GM23248 (cell line): ENCODE results near the gene HHIPL1. TPM values are rescaled to one million over a fixed set of nuclear protein-coding genes. Genes with fewer than 3 reads are reported as not detected.

ENCODE experiments used
- DNase-seq: peaks from one replicate; pipeline ENCODE4 v3.0.0-alpha.2; 2015
- H2AFZ ChIP-seq: fragments of 200-600 bp; sonication (generic); 2 replicates; pipeline ENCODE4 v1.6.1; 2016; ENCODE audit warnings: antibody characterized with exemption
- H3F3A ChIP-seq: fragments of 200-600 bp; sonication (generic); 2 replicates; pipeline ENCODE4 v1.6.1; 2016; ENCODE audit warnings: mild to moderate bottlenecking, antibody characterized with exemption, mixed run types; ENCODE audit not compliant: insufficient read depth
- H3K27ac ChIP-seq: fragments of 200-600 bp; sonication (generic); 2 replicates; pipeline ENCODE4 v1.5.1; 2016; ENCODE audit warnings: mild to moderate bottlenecking
- H3K27me3 ChIP-seq: fragments of 200-600 bp; sonication (generic); replicated peaks from 2 replicates; pipeline ENCODE4 v1.6.1; 2016; ENCODE audit warnings: mild to moderate bottlenecking; ENCODE audit not compliant: insufficient read depth
- H3K36me3 ChIP-seq: fragments of 200-600 bp; sonication (generic); 2 replicates; pipeline ENCODE4 v1.6.1; 2016; ENCODE audit warnings: low read depth, mild to moderate bottlenecking
- H3K4me1 ChIP-seq: fragments of 200-600 bp; sonication (generic); 2 replicates; pipeline ENCODE4 v1.6.1; 2016; ENCODE audit warnings: mild to moderate bottlenecking; ENCODE audit not compliant: insufficient read depth
- H3K4me2 ChIP-seq: fragments of 200-600 bp; sonication (generic); one replicate; pipeline ENCODE4 v1.6.1; 2016; ENCODE audit warnings: mild to moderate bottlenecking; ENCODE audit not compliant: unreplicated experiment
- H3K4me3 ChIP-seq: fragments of 200-600 bp; sonication (generic); 2 replicates; pipeline ENCODE4 v1.5.1; 2016; ENCODE audit warnings: mild to moderate bottlenecking
- H3K79me2 ChIP-seq: fragments of 200-600 bp; sonication (generic); 2 replicates; pipeline ENCODE4 v1.6.1; 2016; ENCODE audit warnings: mild to moderate bottlenecking; ENCODE audit not compliant: insufficient read depth
- H3K9ac ChIP-seq: fragments of 200-600 bp; sonication (generic); 2 replicates; pipeline ENCODE4 v1.6.1; 2016; ENCODE audit warnings: mild to moderate bottlenecking
- H3K9me2 ChIP-seq: fragments of 200-600 bp; sonication (generic); 2 replicates; pipeline ENCODE4 v1.6.1; 2016; ENCODE audit warnings: mixed run types, mild to moderate bottlenecking, moderate library complexity; ENCODE audit not compliant: insufficient read depth
- H3K9me3 ChIP-seq: fragments of 200-600 bp; sonication (generic); one replicate; pipeline ENCODE4 v1.6.1; 2017; ENCODE audit warnings: low read depth
- H4K20me1 ChIP-seq: fragments of 200-600 bp; sonication (generic); 2 replicates; pipeline ENCODE4 v1.6.0; 2016; ENCODE audit not compliant: insufficient read depth
- EZH2 ChIP-seq: fragments of 200-600 bp; sonication (generic); IDR thresholded peaks from 2 replicates; pipeline ENCODE4 v1.6.1; 2018; ENCODE audit warnings: antibody characterized with exemption, mild to moderate bottlenecking; ENCODE audit not compliant: insufficient read depth, poor library complexity, severe bottlenecking
- EZH2phosphoT487 ChIP-seq: fragments of 200-600 bp; sonication (generic); IDR thresholded peaks from 2 replicates; pipeline ENCODE4 v1.6.1; 2018; ENCODE audit warnings: antibody characterized with exemption, moderate library complexity, mild to moderate bottlenecking, low read depth; ENCODE audit not compliant: insufficient read depth
- WGBS, 2 experiments: methylation state at CpG; one replicate each; pipeline ENCODE4 v1.1.6; 2015 to 2017; ENCODE audit warnings: low lambda C conversion rate in 2 of 2, low coverage in 1 of 2; ENCODE audit errors: missing lambda C conversion rate in 2 of 2; 5-methylcytosine and 5-hydroxymethylcytosine counted together
- in situ Hi-C: fragments of 300-500 bp; cut with MboI; formaldehyde crosslinking; loops from 2 replicates; pipeline ENCODE4 v1.15.0; 2020
- polyA plus RNA-seq: library from polyadenylated mRNA; unstranded; fragments of >200 nt; fragmentation: Nextera tagmentation; extraction: Ambion mirVana; gene quantifications from 2 replicates; pipeline ENCODE4 v1.2.1, GENCODE V29; 2016
- total RNA-seq: library from RNA; depleted of rRNA; stranded (reverse); fragments of >200 nt; shearing (Covaris generic); gene quantifications from 2 replicates; pipeline ENCODE4 v1.2.3, GENCODE V29; 2014

HHIPL1 gene
- total and polyA plus RNA-seq, 2 experiments from 2014 or later, result 6.5 to 11.3 TPM

GRCh38 chr14:99608591-99608990 lies 36.3 kb upstream of the HHIPL1 start:
- DNase-seq, result no peak
- TF ChIP-seq EZH2 (no peak), EZH2phosphoT487 (no peak)
- Histone ChIP-seq H3K27me3 (no peaks in the 10 kb centered on the region), H2AFZ (no peak overlapping the region), H3K9me2 (no peaks in the 10 kb centered on the region), H3F3A (no peaks in the 10 kb centered on the region), H3K9me3 (no peaks in the 10 kb centered on the region), H3K4me3 (no peak overlapping the region), H3K27ac (no peak overlapping the region), H3K79me2 (no peaks in the 10 kb centered on the region), H3K4me1 (peaks cover 14% of the 10 kb centered on the region; the same call in 1 of the 2 replicates), H3K4me2 (no peak overlapping the region), H3K9ac (no peak overlapping the region), H4K20me1 (no peaks in the 10 kb centered on the region), H3K36me3 (no peaks in the 10 kb centered on the region)
- in situ Hi-C loops, result no loop called here
- 100% methylated on average over 2 of the region's 2 CpGs for WGBS, 2 experiments

- Histone ChIP-seq H2AFZ (no peak overlapping the region), H3K27ac (no peak overlapping the region), H3F3A (no peaks in the 10 kb centered on the region), H3K27me3 (no peaks in the 10 kb centered on the region), H3K4me3 (no peak overlapping the region), H3K79me2 (no peaks in the 10 kb centered on the region), H3K9ac (no peak overlapping the region), H3K9me2 (no peaks in the 10 kb centered on the region), H4K20me1 (no peaks in the 10 kb centered on the region), H3K4me2 (no peak overlapping the region), H3K4me1 (peaks cover 14% of the 10 kb centered on the region; the same call in 1 of the 2 replicates), H3K36me3 (no peaks in the 10 kb centered on the region), H3K9me3 (no peaks in the 10 kb centered on the region)
- TF ChIP-seq EZH2 (no peak), EZH2phosphoT487 (no peak)
- in situ Hi-C loops, result no loop called here
- 68 to 73% methylated on average over 10 of the region's 10 CpGs for WGBS, 2 experiments
- no peak for DNase-seq
These were observed 35.4 kb upstream of the HHIPL1 start for GRCh38 chr14:99609245-99610170.

- no peak for DNase-seq
- Histone ChIP-seq H3K36me3 (no peaks in the 10 kb centered on the region), H2AFZ (no peak overlapping the region), H3K4me3 (no peak overlapping the region), H3K4me2 (no peak overlapping the region), H3K4me1 (peaks cover 10% of the 10 kb centered on the region; the same call in 1 of the 2 replicates), H3K9me2 (no peaks in the 10 kb centered on the region), H4K20me1 (no peaks in the 10 kb centered on the region), H3F3A (no peaks in the 10 kb centered on the region), H3K27ac (no peak overlapping the region), H3K9me3 (no peaks in the 10 kb centered on the region), H3K9ac (no peak overlapping the region), H3K79me2 (no peaks in the 10 kb centered on the region), H3K27me3 (no peaks in the 10 kb centered on the region)
- in situ Hi-C loops, result no loop called here
- 83 to 90% methylated on average over 4 of the region's 4 CpGs for WGBS, 2 experiments
- TF ChIP-seq EZH2phosphoT487 (no peak), EZH2 (no peak)
These were observed 33.3 kb upstream of the HHIPL1 start for GRCh38 chr14:99611646-99612045.

GRCh38 chr14:99612071-99612737 lies 32.7 kb upstream of the HHIPL1 start:
- Histone ChIP-seq H4K20me1 (no peaks in the 10 kb centered on the region), H3K27ac (no peak overlapping the region), H3K4me1 (peaks cover 10% of the 10 kb centered on the region; the same call in 1 of the 2 replicates), H3F3A (no peaks in the 10 kb centered on the region), H2AFZ (no peak overlapping the region), H3K4me3 (no peak overlapping the region), H3K9me2 (no peaks in the 10 kb centered on the region), H3K9me3 (no peaks in the 10 kb centered on the region), H3K36me3 (no peaks in the 10 kb centered on the region), H3K4me2 (no peak overlapping the region), H3K79me2 (no peaks in the 10 kb centered on the region), H3K9ac (no peak overlapping the region), H3K27me3 (no peaks in the 10 kb centered on the region)
- in situ Hi-C loops, result no loop called here
- DNase-seq, result no peak
- 78 to 82% methylated on average over 11 of the region's 11 CpGs for WGBS, 2 experiments
- TF ChIP-seq EZH2phosphoT487 (no peak), EZH2 (no peak)
